ENCODE data around the gene PPP1R12B.

DNA sequence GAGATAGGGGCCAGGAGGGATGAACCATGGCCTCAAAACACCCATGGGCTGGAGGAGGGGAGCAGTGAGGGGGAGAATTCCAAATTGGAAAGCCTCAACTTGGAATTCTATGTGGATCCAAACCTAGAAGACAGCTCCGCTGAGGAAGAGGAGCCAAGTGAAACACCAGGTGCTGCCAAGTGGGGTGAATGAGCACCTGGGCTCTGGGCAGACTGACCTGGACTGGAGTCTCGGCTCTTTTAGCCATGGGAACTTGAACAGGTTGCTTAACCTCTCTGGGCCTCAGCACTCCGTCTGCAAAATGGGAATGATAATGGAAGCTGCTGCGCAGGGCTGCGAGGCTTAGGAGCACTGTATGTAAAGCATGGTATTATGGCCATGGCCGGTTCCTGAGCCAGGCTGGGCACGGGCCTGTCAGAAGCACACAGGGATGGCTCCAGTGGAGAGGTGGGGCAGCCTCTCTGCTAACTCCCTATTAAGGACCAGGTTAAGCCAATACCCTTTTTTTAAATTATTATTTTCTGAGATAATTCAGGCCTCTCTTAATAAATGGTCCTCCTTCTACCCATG lies 280.2 kb downstream of the PPP1R12B start:
- TF ChIP-seq EP300 (IDR thresholded peaks at IDR 0.05) (no peak), POLR2A (IDR thresholded peaks at IDR 0.05) (no peak)
- TF ChIP-seq, protein P1, sequence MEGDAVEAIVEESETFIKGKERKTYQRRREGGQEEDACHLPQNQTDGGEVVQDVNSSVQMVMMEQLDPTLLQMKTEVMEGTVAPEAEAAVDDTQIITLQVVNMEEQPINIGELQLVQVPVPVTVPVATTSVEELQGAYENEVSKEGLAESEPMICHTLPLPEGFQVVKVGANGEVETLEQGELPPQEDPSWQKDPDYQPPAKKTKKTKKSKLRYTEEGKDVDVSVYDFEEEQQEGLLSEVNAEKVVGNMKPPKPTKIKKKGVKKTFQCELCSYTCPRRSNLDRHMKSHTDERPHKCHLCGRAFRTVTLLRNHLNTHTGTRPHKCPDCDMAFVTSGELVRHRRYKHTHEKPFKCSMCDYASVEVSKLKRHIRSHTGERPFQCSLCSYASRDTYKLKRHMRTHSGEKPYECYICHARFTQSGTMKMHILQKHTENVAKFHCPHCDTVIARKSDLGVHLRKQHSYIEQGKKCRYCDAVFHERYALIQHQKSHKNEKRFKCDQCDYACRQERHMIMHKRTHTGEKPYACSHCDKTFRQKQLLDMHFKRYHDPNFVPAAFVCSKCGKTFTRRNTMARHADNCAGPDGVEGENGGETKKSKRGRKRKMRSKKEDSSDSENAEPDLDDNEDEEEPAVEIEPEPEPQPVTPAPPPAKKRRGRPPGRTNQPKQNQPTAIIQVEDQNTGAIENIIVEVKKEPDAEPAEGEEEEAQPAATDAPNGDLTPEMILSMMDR (IDR thresholded peaks at IDR 0.05) = no peak
